ENCODE data around the gene DIS3L2. TPM values are rescaled to one million over a fixed set of nuclear protein-coding genes. Genes with fewer than 3 reads are reported as not detected.

The DIS3L2 gene
- total and polyA plus RNA-seq, 8 donors: 25.2 to 43.4 (median 36.3) TPM

DNA sequence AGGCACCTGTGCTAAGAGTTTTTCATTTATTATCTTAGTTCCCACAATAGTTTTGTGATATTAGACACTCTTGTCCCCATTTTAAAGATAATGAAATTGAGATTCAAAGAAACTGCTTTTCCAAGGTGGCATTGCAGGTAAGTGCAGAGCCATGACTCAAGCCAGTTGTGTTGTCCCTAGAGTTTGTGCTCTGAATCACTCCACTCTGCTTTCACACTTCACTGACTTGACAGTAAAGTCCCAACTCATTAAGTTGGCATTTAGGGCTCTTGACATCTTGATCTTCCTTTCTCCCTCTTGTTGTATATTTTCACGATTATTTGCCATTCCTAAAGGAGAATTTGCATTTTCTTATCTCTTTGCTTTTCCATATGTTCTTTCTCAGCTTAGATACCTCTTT lies 114.3 kb downstream of the DIS3L2 start:
- H3K27me3 ChIP-seq: no peaks in the 10 kb centered on the region
- H3K4me3 ChIP-seq: no peak overlapping the region
- no peak for DNase-seq
- no peak overlapping the region for H3K27ac ChIP-seq
- no peaks in the 10 kb centered on the region for H3K4me1 ChIP-seq
- intact Hi-C loops (cut with DNase I): no loop called here
- TF ChIP-seq CTCF (IDR thresholded peaks at IDR 0.05): no peak
- no peaks in the 10 kb centered on the region for H3K36me3 ChIP-seq
- ATAC-seq: peak; percentile 71
- H3K9me3 ChIP-seq: no peaks in the 10 kb centered on the region

GRCh38 chr2:232076272-232076671 lies 114.8 kb downstream of the DIS3L2 start:
- Histone ChIP-seq H3K27ac (no peak overlapping the region), H3K4me1 (no peaks in the 10 kb centered on the region), H3K9me3 (no peaks in the 10 kb centered on the region), H3K4me3 (no peak overlapping the region), H3K36me3 (no peaks in the 10 kb centered on the region), H3K27me3 (no peaks in the 10 kb centered on the region)
- intact Hi-C loops (cut with DNase I): no loop called here
- ATAC-seq (no peak), DNase-seq (no peak)
- no peak for TF ChIP-seq CTCF (IDR thresholded peaks at IDR 0.05)

- DNase-seq: no peak
- Histone ChIP-seq H3K4me1 (no peaks in the 10 kb centered on the region), H3K4me3 (no peak overlapping the region), H3K9me3 (no peaks in the 10 kb centered on the region), H3K27ac (no peak overlapping the region), H3K27me3 (no peaks in the 10 kb centered on the region), H3K36me3 (no peaks in the 10 kb centered on the region)
- no peak for TF ChIP-seq CTCF (IDR thresholded peaks at IDR 0.05)
- intact Hi-C loops (cut with DNase I): no loop called here
- ATAC-seq: no peak
Observed at GRCh38 chr2:232076736-232077135, 115.2 kb downstream of the DIS3L2 start.

GRCh38 chr2:232085164-232085563 lies 123.7 kb downstream of the DIS3L2 start:
- TF ChIP-seq CTCF (IDR thresholded peaks at IDR 0.05): no peak
- H3K27me3 ChIP-seq: no peaks in the 10 kb centered on the region
- peaks cover 0 to 7% of the 10 kb centered on the region in 2 donors for H3K9me3 ChIP-seq
- H3K4me3 ChIP-seq: no peak overlapping the region
- ATAC-seq (no peak), DNase-seq (no peak)
- no peak overlapping the region for H3K27ac ChIP-seq
- H3K4me1 ChIP-seq: peaks cover 0 to 8% of the 10 kb centered on the region in 2 donors
- H3K36me3 ChIP-seq: peaks cover 0 to 12% of the 10 kb centered on the region in 2 donors
- intact Hi-C loops (cut with DNase I): no loop called here

GRCh38 chr2:232085826-232086425 lies 124.4 kb downstream of the DIS3L2 start:
- Histone ChIP-seq H3K36me3 (peaks cover 0 to 12% of the 10 kb centered on the region in 2 donors), H3K4me1 (peaks cover 0 to 8% of the 10 kb centered on the region in 2 donors), H3K4me3 (no peak overlapping the region), H3K27ac (no peak overlapping the region), H3K27me3 (no peaks in the 10 kb centered on the region), H3K9me3 (peaks cover 0 to 7% of the 10 kb centered on the region in 2 donors)
- DNase-seq: no peak
- intact Hi-C loops (cut with DNase I): no loop called here
- no peak for TF ChIP-seq CTCF (IDR thresholded peaks at IDR 0.05)
- ATAC-seq: no peak
